ENCODE data around the gene GJA9.

GJA9 gene

GRCh38 chr1:38888423-38889333 lies 7.3 kb upstream of the GJA9 start:
- no peak for TF ChIP-seq CTCF (IDR thresholded peaks at IDR 0.05; ENCODE audit: low read length, missing control alignments)
- no peak for DNase-seq (ENCODE audit: low read depth)
- no peak overlapping the region for H3K4me3 ChIP-seq (replicated peaks; ENCODE audit: low read depth, low read length)

- no peak overlapping the region for H3K4me3 ChIP-seq (replicated peaks; ENCODE audit: low read depth, low read length)
- no peak for TF ChIP-seq CTCF (IDR thresholded peaks at IDR 0.05; ENCODE audit: low read length, missing control alignments)
- no peak for DNase-seq (ENCODE audit: low read depth)
Observed at GRCh38 chr1:38885092-38885491, 3.7 kb upstream of the GJA9 start.

GRCh38 chr1:38875811-38876210 lies 5.6 kb downstream of the GJA9 start:
- no peak for TF ChIP-seq CTCF (IDR thresholded peaks at IDR 0.05; ENCODE audit: low read length, missing control alignments)
- no peak for DNase-seq (ENCODE audit: low read depth)
- H3K4me3 ChIP-seq (replicated peaks; ENCODE audit: low read depth, low read length) = no peak overlapping the region

GRCh38 chr1:38873027-38873969 lies 8.1 kb downstream of the GJA9 start, which contains the start of gene MYCBP:
Gene MYCBP (minus strand): TSS chr1:38873348. CDS start chr1:38873305, 43 bp downstream.
- peak within 1 kb of the TSS; percentile 65 for H3K4me3 ChIP-seq (replicated peaks; ENCODE audit: low read depth, low read length)
- TF ChIP-seq CTCF (IDR thresholded peaks at IDR 0.05; ENCODE audit: low read length, missing control alignments) = no peak
- DNase-seq (ENCODE audit: low read depth) = peak; percentile 97

GRCh38 chr1:38872401-38873026 lies 8.9 kb downstream of the GJA9 start:
- peak overlapping the region; percentile 65 for H3K4me3 ChIP-seq (replicated peaks; ENCODE audit: low read depth, low read length)
- DNase-seq (ENCODE audit: low read depth) = peak; percentile 33
- no peak for TF ChIP-seq CTCF (IDR thresholded peaks at IDR 0.05; ENCODE audit: low read length, missing control alignments)

- DNase-seq (ENCODE audit: low read depth) = no peak
- TF ChIP-seq CTCF (IDR thresholded peaks at IDR 0.05; ENCODE audit: low read length, missing control alignments) = no peak
- H3K4me3 ChIP-seq (replicated peaks; ENCODE audit: low read depth, low read length) = no peak overlapping the region
Observed at GRCh38 chr1:38870996-38871395, 10.4 kb downstream of the GJA9 start.
